Chondrocyte (in vitro differentiated cells): ENCODE results near the gene TMEM125. TPM values are rescaled to one million over a fixed set of nuclear protein-coding genes. Genes with fewer than 3 reads are reported as not detected.

Experiments used
- DNase-seq: peaks from one replicate; pipeline ENCODE4 v3.0.0; 2021; ENCODE audit warnings: mixed read lengths, low spot score
- H3K27ac Mint-ChIP-seq: one replicate; pipeline ENCODE4 v1.8.0; 2021; ENCODE audit warnings: mild to moderate bottlenecking, moderate library complexity, mixed read lengths; ENCODE audit not compliant: unreplicated experiment
- H3K27me3 Mint-ChIP-seq: 2 replicates; pipeline ENCODE4 v1.8.0; 2021; ENCODE audit warnings: low read depth, mixed read lengths
- H3K36me3 Mint-ChIP-seq: 2 replicates; pipeline ENCODE4 v1.8.0; 2021; ENCODE audit warnings: low read depth, mixed read lengths
- H3K4me1 Mint-ChIP-seq: 2 replicates; pipeline ENCODE4 v1.8.0; 2021; ENCODE audit warnings: low read depth, mild to moderate bottlenecking, mixed read lengths
- H3K4me3 Mint-ChIP-seq: one replicate; pipeline ENCODE4 v1.8.0; 2021; ENCODE audit warnings: mild to moderate bottlenecking, moderate library complexity, mixed read lengths; ENCODE audit not compliant: unreplicated experiment
- H3K9me3 Mint-ChIP-seq: 2 replicates; pipeline ENCODE4 v1.8.0; 2021; ENCODE audit warnings: low read depth, mixed read lengths
- total RNA-seq: library from RNA; stranded (reverse); gene quantifications from 3 replicates; pipeline ENCODE4 v1.2.1, GENCODE V29; 2021
- TF ChIP-seq, protein P1 (sequence below): fragments of 200-600 bp; sonication (generic); IDR thresholded peaks from 2 replicates; pipeline ENCODE4 v1.5.0; 2021; ENCODE audit warnings: antibody characterized with exemption, mild to moderate bottlenecking, moderate library complexity

The TMEM125 gene
- total RNA-seq, 1 donor from 2014 or later: not detected

DNA sequence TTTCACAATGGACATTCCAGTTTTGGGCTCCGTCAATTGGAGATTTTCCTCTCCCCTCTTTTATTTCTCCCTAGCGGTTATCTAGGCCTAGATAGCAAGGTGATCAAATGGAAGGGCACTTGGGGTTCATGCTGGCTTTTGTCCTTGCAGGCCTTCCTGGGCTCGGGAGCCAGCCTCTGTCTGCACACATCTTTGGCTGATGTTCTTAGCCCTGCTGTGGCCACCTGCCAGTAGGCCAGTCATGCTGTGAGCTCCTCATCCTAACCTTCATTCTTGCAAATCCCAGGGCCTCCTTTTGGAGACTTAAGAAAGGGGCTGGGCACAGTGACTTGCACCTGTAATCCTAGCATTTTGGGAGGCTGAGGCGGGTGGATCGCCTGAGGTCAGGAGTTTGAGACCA, 44.5 kb downstream of the TMEM125 start:
- Mint-ChIP-seq H3K4me1 (no peaks in the 10 kb centered on the region), H3K36me3 (no peaks in the 10 kb centered on the region), H3K4me3 (no peak overlapping the region), H3K9me3 (no peaks in the 10 kb centered on the region), H3K27ac (no peak overlapping the region), H3K27me3 (no peaks in the 10 kb centered on the region)
- DNase-seq: peak; percentile 33
- TF ChIP-seq, protein P1, sequence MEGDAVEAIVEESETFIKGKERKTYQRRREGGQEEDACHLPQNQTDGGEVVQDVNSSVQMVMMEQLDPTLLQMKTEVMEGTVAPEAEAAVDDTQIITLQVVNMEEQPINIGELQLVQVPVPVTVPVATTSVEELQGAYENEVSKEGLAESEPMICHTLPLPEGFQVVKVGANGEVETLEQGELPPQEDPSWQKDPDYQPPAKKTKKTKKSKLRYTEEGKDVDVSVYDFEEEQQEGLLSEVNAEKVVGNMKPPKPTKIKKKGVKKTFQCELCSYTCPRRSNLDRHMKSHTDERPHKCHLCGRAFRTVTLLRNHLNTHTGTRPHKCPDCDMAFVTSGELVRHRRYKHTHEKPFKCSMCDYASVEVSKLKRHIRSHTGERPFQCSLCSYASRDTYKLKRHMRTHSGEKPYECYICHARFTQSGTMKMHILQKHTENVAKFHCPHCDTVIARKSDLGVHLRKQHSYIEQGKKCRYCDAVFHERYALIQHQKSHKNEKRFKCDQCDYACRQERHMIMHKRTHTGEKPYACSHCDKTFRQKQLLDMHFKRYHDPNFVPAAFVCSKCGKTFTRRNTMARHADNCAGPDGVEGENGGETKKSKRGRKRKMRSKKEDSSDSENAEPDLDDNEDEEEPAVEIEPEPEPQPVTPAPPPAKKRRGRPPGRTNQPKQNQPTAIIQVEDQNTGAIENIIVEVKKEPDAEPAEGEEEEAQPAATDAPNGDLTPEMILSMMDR: no peak

DNA sequence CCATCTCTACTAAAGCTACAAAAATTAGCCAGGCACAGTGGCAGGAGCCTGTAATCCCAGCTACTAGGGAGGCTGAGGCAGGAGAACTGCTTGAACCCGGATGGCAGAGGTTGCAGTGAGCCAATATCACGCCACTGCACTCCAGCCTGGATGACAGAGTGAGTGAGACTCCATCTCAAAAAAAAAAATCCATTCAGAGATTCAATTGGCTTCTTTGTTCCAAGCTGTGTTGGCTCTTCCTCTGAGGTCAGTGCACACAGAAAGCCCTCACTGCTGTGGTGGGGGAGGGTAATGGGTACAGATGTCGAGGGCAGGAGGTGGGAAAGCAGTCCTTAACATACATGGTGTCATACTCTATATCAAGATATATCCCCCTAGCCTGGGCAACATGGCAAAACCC, 45.7 kb downstream of the TMEM125 start:
- Mint-ChIP-seq H3K4me1 (no peaks in the 10 kb centered on the region), H3K4me3 (no peak overlapping the region), H3K27ac (no peak overlapping the region), H3K9me3 (no peaks in the 10 kb centered on the region), H3K36me3 (no peaks in the 10 kb centered on the region), H3K27me3 (no peaks in the 10 kb centered on the region)
- DNase-seq: no peak
- TF ChIP-seq, protein P1: no peak

DNA sequence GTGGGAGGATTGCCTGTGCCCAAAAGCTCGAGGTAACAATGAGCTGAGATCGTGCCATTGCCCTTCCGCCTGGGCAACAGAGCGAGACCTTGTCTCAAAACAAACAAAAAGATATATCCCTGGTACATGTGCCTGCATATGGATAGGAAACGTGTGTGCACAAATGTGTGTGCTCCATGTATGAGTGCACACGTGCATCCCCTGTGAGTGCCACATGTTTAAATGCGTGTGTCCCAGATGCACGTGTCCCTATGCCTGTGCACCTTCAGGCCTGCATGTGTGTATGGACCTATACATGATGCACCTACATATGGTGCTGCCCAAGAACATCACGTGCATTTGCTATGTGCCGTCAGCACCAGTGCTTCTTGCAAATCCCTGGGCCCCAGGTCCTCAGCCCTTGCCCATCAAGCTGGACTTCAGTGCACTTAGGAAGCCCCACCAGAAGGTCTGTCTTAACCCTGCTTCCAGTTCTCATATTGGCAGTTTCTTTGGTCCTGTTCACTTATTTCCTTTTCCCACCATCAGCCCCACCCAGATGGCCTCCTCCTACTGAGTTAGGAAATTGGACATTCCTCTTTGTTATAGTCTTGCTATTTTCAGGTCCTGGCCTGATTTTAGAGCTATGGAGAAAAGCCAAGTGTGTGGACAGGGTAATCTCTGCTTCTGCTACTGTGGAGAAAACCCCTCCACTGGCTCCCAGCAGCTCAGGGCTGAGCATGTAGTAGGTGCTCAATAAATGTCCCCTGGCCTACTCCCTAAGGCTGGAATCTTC, 46.4 kb downstream of the TMEM125 start:
- no peak overlapping the region for H3K4me3 Mint-ChIP-seq
- no peaks in the 10 kb centered on the region for H3K4me1 Mint-ChIP-seq
- TF ChIP-seq, protein P1: no peak
- no peaks in the 10 kb centered on the region for H3K36me3 Mint-ChIP-seq
- H3K27ac Mint-ChIP-seq: no peak overlapping the region
- no peak for DNase-seq
- H3K9me3 Mint-ChIP-seq: no peaks in the 10 kb centered on the region
- no peaks in the 10 kb centered on the region for H3K27me3 Mint-ChIP-seq

DNA sequence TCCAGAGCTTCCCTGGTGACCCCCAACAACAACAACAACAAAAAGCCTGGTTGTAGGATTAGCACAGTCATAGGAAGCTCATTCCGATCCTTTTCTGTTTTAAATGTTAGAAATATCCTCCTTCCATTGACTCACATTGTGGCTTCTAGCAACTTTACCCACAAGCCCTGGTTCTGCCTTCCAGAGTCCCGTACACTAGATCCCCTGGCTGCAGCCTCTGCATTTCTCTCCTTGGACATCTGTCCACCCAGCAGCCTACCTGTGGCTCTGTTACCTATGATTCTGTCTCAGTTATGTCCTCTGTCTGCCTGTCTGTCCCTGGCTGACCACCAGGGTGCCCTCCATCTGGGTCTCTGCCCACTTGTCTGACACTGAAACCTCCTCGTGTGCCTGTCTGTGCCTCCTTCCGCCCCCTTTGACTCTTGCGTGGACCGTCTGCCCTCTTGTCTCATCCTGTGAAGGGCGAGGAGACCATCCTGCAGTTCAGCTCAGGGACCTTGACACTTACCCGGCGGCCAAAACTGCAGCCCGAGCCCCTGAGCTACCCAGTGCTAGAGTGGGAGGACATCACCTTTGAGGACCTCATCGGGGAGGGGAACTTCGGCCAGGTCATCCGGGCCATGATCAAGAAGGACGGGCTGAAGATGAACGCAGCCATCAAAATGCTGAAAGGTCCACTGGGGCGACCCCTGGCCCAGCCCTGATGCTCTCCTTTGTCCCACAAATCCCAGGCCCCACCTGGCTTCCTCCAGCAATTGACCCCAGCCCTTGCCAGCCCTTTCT, 47.1 kb downstream of the TMEM125 start:
- no peaks in the 10 kb centered on the region for H3K27me3 Mint-ChIP-seq
- DNase-seq: peak; percentile 39
- no peaks in the 10 kb centered on the region for H3K4me1 Mint-ChIP-seq
- no peaks in the 10 kb centered on the region for H3K9me3 Mint-ChIP-seq
- H3K27ac Mint-ChIP-seq: no peak overlapping the region
- H3K4me3 Mint-ChIP-seq: no peak overlapping the region
- no peaks in the 10 kb centered on the region for H3K36me3 Mint-ChIP-seq
- TF ChIP-seq, protein P1: peak; percentile 34

DNA sequence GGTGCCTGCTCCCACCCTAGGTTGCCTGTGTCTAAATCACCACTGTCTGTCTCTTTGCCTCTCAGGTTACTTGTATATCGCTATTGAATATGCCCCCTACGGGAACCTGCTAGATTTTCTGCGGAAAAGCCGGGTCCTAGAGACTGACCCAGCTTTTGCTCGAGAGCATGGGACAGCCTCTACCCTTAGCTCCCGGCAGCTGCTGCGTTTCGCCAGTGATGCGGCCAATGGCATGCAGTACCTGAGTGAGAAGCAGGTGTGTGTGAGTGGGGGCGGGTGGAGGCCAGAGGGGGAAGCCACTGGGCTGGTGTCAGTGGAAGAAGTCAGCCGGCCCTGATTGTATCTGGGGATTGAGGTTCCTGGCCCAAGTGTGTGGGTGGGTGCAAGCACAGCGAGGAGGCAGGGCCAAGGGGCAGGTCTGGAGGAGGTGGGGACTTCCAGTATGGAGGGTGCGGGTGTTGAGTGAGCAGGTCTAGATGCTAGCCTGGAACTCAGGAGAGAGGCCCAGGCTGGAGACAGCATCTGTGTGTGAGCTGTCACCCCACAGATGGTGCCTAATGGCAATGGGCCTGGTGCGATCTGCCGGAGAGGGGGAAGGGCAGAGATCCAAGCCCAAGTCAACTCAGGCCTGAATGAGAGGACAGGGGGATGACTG, 48.2 kb downstream of the TMEM125 start:
- DNase-seq: peak; percentile 66

More for the DNA sequence above, 48.2 kb downstream of the TMEM125 start:
- H3K36me3 Mint-ChIP-seq: no peaks in the 10 kb centered on the region
- no peak overlapping the region for H3K4me3 Mint-ChIP-seq
- H3K9me3 Mint-ChIP-seq: no peaks in the 10 kb centered on the region
- TF ChIP-seq, protein P1: no peak
- no peaks in the 10 kb centered on the region for H3K27me3 Mint-ChIP-seq
- no peaks in the 10 kb centered on the region for H3K4me1 Mint-ChIP-seq
- H3K27ac Mint-ChIP-seq: no peak overlapping the region
